NCI-H1694 treated with DMSO at 0.1 percent for 48 hours (cell line): ENCODE data around the gene KIAA1958.
"Not testable (repeated sequence)": the region's sequence is repeated elsewhere in the genome, so short reads cannot be mapped to it uniquely, and the experiment has no call there.

Experiments used
- DNase-seq: peaks from one replicate; lab custom pipeline; 2025; lab: John Stamatoyannopoulos, UW

Gene KIAA1958

GRCh38 chr9:112489876-112490666 is 3.4 kb downstream of the KIAA1958 start:
- DNase-seq = no peak

DNA sequence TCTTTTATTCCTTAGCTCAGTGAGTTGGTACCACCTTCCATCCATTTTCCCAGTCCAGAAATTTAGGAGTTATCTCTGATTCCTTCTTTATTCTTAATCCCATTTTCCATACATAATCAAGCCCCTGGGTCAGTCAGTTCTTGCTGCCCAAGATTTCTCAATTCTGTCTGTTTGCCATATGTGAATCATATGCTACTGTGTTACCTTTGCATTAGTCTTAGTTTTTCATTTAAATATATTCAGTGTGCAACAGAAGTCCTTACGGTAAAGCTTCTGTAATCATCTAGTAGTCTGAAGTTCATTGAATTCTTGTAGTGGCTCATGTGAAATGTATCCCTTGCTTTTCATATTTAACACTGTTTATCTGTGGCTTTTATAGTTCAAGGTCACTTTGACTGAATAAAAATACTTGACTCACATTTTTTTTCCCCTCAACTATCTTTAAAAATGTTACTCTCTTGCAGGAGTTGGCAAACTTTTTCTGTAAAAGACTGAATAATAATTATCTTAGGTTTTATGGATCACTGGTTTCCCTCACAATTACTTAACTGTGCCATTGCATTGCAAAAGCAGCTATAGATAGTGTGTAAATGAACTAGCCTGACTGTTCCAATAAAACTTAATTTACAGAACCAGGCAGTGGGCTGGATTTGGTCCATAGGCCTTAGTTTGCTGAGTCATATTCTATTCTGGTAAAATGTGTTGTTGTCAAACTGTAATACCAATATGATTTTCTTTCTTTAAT is 6.9 kb downstream of the KIAA1958 start:
- no peak for DNase-seq

- DNase-seq = no peak
Measured at GRCh38 chr9:112494153-112494552, 7.5 kb downstream of the KIAA1958 start.

DNA sequence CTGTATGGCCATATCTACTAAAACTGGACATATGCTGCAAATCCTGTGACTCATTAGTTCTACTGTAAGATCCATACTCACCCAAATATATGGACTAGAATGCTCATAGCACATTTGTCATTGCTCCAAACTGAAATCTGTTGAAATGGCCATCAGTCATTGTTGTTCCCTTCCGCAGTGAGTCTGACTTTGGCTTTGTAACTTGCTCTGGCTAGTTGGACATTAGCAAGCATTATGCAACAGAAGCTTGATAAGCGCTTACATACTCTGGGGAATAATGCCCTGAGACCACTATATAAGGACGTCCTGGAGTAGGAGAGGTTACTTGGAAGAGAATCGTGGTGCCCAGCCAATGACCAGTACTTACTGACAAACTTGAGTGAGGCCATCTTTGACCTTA is 9.0 kb downstream of the KIAA1958 start:
- no peak for DNase-seq

DNA sequence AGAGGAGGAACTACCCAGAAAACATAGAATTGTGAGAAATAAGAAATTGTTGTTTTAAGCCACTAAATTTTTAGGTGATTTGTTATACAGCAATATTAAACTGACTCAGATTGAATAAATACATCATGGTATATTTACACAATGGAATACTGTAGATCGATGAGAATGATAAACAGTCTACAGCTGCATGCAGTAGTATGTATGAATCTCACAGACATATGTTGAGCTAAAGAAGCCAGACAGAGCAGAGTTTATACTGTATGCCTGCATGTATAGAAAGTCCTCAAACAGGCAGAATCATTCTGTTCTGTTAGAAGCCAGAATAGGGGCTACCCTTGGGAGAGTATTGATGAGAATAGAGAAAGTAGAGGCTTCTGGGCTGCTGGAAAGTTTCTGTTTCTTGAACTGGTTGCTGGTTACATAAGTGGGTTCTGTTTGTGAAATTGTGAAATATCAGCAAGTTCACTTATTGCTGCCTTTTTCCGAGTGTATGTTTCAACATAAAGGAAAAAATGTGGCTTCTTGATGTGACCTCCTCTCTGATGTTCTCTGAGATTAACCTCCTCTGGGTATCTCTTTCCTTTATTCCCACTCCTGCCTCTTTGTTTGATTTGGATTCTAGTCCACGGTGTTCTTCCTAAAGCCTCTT is 9.6 kb downstream of the KIAA1958 start:
- DNase-seq = no peak

- DNase-seq = no peak
Measured at GRCh38 chr9:112500842-112501241, 14.2 kb downstream of the KIAA1958 start.

DNA sequence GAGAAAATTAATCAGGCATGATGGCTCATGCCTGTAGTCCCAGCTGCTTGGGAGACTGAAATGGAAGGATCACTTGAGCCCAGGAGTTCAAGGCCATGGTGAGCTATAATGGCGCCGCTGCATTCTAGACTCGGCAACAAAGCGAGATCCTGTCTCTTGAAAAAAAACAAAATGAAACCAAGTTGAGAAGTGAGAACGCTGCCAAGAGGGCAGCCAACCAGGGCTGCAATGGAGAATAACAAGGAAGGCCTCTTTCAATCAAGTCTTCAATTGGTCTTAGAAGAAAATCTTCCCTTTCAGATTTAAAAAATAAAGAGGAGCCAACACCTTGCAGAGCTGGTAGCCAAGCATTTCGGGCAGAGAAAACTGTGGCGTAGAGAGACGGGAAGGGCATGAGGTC is 14.7 kb downstream of the KIAA1958 start:
- DNase-seq = no peak

- DNase-seq = no peak
Measured at GRCh38 chr9:112502175-112502946, 15.7 kb downstream of the KIAA1958 start.

DNA sequence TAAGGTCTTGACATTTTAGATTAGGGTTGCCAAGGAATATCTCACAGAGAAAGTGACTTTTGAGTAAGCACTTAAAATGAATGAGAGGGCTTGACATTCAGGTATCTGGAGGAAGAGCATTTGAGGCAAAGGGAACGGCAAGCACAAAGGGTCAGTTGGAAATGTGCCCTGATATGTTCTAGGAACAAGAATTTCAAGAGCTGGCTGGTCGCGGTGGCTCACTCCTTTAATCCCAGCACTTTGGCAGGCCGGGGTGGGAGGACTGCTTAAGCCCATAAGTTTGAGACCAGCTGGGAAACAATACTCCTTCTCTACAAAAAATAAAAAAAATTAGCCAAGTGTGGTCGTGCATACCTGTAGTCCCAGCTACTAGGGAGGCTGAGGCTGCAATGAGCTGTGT is 16.5 kb downstream of the KIAA1958 start:
- no peak for DNase-seq

DNA sequence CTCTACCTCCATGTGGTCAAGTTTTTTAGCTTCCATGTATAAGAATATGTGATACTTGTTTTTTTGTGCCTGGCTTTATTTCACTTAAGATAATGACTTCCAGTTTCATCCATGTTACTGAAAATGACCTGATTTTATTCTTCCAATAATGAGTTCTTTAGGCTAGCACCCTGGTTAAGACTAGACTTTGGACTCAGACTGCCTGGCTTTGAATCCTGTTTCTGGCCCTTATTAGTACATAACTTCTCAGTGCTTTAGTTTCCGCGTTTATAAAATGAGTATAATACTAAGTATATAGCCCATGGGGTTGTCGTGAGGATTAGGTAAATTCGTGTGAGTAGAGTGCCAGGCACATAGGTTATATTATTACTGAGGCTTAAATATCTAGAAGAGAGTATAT is 18.5 kb downstream of the KIAA1958 start:
- DNase-seq = no peak

DNA sequence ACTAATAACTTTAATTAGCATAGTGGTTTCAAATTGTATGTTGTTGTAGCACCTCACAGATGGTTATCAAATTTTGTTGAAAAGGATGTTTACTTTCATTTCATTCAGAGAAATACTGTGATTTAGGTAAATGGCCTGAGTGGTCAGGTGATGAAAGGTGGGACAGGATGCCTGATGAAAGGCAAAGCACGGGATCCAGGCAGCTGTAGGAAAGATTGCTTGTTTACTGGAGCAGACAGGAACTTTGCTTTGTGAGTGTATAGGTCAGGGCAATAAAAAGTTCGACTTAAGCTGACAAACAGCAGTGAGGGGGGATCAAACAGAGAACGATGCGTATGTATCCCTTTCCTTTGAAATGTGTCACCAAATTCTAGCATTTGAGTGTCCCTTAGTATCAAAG is 19.0 kb downstream of the KIAA1958 start:
- DNase-seq = no peak

- no peak for DNase-seq
Measured at GRCh38 chr9:112506571-112506970, 19.9 kb downstream of the KIAA1958 start.

- DNase-seq = no peak
Measured at GRCh38 chr9:112507001-112507680, 20.5 kb downstream of the KIAA1958 start.

GRCh38 chr9:112508377-112508776 is 21.8 kb downstream of the KIAA1958 start:
- no peak for DNase-seq

- not testable (repeated sequence) for DNase-seq
Measured at GRCh38 chr9:112512377-112512776, 25.8 kb downstream of the KIAA1958 start.

GRCh38 chr9:112516769-112517168 is 30.1 kb downstream of the KIAA1958 start:
- DNase-seq = no peak

DNA sequence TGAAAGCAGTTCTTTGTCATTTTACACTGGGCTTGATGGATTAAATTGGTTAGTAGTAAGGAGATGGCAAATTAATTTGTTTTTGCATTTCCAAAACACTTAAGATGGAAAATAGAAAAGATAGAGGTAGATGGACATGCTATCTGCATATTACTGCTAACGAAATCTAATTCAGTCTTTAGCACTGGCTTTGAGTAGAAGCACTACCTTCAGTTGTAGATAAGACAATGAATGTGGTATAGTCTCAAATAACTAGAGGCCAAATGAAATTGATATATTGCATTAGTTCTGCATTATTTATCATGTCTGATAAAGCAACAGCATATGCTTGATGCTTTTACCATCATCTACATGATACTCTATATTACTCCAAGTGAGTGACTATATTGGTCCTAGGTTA is 33.4 kb downstream of the KIAA1958 start:
- no peak for DNase-seq

DNA sequence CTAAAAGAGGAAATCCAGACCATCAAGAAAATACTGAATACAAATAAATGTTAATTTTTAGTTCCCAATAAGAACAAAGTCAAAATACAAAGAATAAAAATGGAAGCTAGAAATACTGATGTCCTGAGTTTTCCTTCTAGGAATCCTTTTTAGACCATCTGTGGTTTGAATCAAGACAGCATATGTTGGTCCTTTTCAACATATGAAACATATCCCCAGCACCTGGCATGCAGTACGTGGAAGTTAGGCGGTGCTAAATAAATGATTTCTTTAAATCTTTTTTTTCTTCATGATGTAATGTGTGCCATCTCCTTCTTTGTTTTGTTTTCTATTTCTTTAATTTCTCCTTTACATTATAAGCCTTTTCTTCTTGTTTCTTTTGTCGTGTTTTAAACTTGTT is 34.0 kb downstream of the KIAA1958 start:
- DNase-seq = no peak

GRCh38 chr9:112526973-112527372 is 40.3 kb downstream of the KIAA1958 start:
- no peak for DNase-seq

- no peak for DNase-seq
Measured at GRCh38 chr9:112527959-112528358, 41.3 kb downstream of the KIAA1958 start.

DNA sequence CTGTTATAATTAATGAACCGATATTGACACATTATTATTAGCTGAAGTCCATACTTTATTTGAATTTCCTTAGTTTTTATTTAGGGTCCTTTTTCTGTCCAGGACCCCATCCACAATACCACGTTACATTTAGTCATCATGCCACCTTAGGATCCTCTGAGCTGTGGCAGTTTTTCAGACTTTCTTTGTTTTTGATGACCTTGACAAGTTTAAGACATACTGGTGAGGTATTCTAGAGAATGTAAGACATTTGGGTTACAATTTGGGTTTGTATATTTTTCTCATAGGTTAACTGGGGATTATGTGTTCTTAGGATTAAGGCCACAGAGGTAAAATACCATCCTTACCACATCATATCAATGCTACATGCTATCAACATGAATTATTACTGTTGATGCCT is 42.7 kb downstream of the KIAA1958 start:
- no peak for DNase-seq

DNA sequence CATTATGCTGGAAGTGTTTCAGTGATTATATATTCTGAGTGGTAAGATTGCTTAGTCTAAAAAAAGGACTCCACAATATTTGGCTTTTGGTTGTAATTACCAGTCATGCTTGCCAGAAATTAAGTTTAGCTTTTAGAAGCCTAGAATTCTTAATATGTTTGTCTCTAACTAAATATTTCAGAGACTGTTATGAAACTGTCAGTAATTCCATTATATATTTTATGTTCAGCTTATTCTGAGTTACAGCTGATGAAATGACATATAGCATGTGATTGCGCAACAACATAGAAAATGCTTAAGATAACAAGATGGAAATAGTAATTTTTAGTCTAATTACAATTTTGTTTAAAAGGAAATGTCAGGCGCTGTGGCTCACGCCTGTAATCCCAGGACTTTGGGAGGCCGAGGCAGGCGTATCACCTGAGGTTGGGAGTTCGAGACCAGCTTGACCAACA is 44.2 kb downstream of the KIAA1958 start:
- no peak for DNase-seq
